Measurements from ENCODE around the gene N4BP3.

- TF ChIP-seq EZH2phosphoT487 (IDR thresholded peaks at IDR 0.05; ENCODE audit: insufficient read depth, low read depth) = no peak
- TF ChIP-seq EZH2 (IDR thresholded peaks at IDR 0.05; ENCODE audit: insufficient read depth, poor library complexity, severe bottlenecking) = no peak
Measured at GRCh38 chr5:178067755-178068154, 45.6 kb upstream of the N4BP3 start.

Data from GM23248 (cell line).